GM12892 (cell line): ENCODE measurements around the gene TNKS1BP1.

Experiments
- POLR2A ChIP-seq: IDR thresholded peaks from 2 replicates; pipeline ENCODE4 v1.6.1; 2011; ENCODE audit warnings: low read depth, low read length, control low read depth
- POLR2AphosphoS5 ChIP-seq: IDR thresholded peaks from 2 replicates; pipeline ENCODE4 v1.6.1; 2011; ENCODE audit warnings: low read depth, low read length, control low read depth

- no peak for TF ChIP-seq POLR2AphosphoS5
- no peak for TF ChIP-seq POLR2A
Measured at GRCh38 chr11:57345555-57346211, 20.9 kb upstream of the TNKS1BP1 start.
